Sigmoid colon (tissue), 4 donors: Measurements from ENCODE around the gene BAHCC1.
"Not testable (repeated sequence)": the region's sequence is repeated elsewhere in the genome, so short reads cannot be mapped to it uniquely, and the experiment has no call there.

Source experiments
- POLR2A ChIP-seq, 2 donors: fragments of 450-650 bp; IDR thresholded peaks; one replicate each; pipeline ENCODE4 v1.6.1; 2016; ENCODE audit warnings: antibody characterized with exemption in 2 of 2, mild to moderate bottlenecking in 2 of 2, moderate library complexity in 2 of 2
- POLR2AphosphoS5 ChIP-seq, 4 donors: sonication (generic); formaldehyde crosslinking; IDR thresholded peaks; one replicate each; pipeline ENCODE4 v1.6.1; 2017; ENCODE audit warnings: antibody characterized with exemption in 4 of 4
- TF ChIP-seq, protein P1 (sequence below), 4 experiments: fragments of 450-650 bp in 3 of 4; fragments of 200-600 bp in 1 of 4; IDR thresholded peaks; one replicate each; pipeline ENCODE4 v1.5.1; 2016 to 2019; ENCODE audit warnings: antibody characterized with exemption in 4 of 4, mild to moderate bottlenecking in 3 of 4, moderate library complexity in 2 of 4

- TF ChIP-seq POLR2AphosphoS5, POLR2A (IDR thresholded peaks at IDR 0.05): not testable (repeated sequence)
- TF ChIP-seq, protein P1, sequence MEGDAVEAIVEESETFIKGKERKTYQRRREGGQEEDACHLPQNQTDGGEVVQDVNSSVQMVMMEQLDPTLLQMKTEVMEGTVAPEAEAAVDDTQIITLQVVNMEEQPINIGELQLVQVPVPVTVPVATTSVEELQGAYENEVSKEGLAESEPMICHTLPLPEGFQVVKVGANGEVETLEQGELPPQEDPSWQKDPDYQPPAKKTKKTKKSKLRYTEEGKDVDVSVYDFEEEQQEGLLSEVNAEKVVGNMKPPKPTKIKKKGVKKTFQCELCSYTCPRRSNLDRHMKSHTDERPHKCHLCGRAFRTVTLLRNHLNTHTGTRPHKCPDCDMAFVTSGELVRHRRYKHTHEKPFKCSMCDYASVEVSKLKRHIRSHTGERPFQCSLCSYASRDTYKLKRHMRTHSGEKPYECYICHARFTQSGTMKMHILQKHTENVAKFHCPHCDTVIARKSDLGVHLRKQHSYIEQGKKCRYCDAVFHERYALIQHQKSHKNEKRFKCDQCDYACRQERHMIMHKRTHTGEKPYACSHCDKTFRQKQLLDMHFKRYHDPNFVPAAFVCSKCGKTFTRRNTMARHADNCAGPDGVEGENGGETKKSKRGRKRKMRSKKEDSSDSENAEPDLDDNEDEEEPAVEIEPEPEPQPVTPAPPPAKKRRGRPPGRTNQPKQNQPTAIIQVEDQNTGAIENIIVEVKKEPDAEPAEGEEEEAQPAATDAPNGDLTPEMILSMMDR (IDR thresholded peaks at IDR 0.05) = not testable (repeated sequence)
Measured at GRCh38 chr17:81351329-81352052, 43.8 kb upstream of the BAHCC1 start.
